Esophagus squamous epithelium (tissue), 5 donors: ENCODE data around the gene STRBP. TPM values are rescaled to one million over a fixed set of nuclear protein-coding genes. Genes with fewer than 3 reads are reported as not detected.

Experiments
- DNase-seq: peaks from one replicate; lab custom pipeline; 2025; lab: John Stamatoyannopoulos, UW
- H3K27ac ChIP-seq, 4 donors: fragments of 200-600 bp; sonication (generic); one replicate each; pipeline ENCODE4 v1.5.1; 2016 to 2019; ENCODE audit warnings: mild to moderate bottlenecking in 1 of 4
- H3K27me3 ChIP-seq, 4 donors: fragments of 200-600 bp; sonication (generic); 1 replicate in 3 of 4; 2 replicates in 1 of 4; pipeline versions ENCODE4 v1.5.1 to v1.6.0; 2017 to 2021; ENCODE audit warnings: antibody characterized with exemption in 1 of 4
- H3K36me3 ChIP-seq, 3 donors: fragments of 200-600 bp; sonication (generic); one replicate each; pipeline ENCODE4 v1.5.1; 2016 to 2019
- H3K4me1 ChIP-seq, 3 donors: fragments of 200-600 bp; sonication (generic); one replicate each; pipeline ENCODE4 v1.5.1; 2017 to 2019
- H3K4me3 ChIP-seq, 4 donors: fragments of 200-600 bp; sonication (generic); 1 replicate in 3 of 4; 2 replicates in 1 of 4; pipeline ENCODE4 v1.5.1; 2016 to 2019; ENCODE audit warnings: mild to moderate bottlenecking in 2 of 4, moderate library complexity in 1 of 4
- H3K9me3 ChIP-seq, 3 donors: fragments of 200-600 bp; sonication (generic); one replicate each; pipeline ENCODE4 v1.5.1; 2016 to 2019
- POLR2A ChIP-seq, 4 donors: fragments of 450-650 bp; IDR thresholded peaks; one replicate each; pipeline ENCODE4 v1.6.1; 2017; ENCODE audit warnings: antibody characterized with exemption in 4 of 4, mild to moderate bottlenecking in 4 of 4, moderate library complexity in 3 of 4
- WGBS, 2 donors: methylation state at CpG; one replicate each; pipeline ENCODE4 v1.1.5; 2018; 5-methylcytosine and 5-hydroxymethylcytosine counted together
- intact Hi-C: fragments of 100-400 bp; cut with DNase I; formaldehyde crosslinking; loops from one replicate; pipeline ENCODE4 v1.15.0; 2022
- total RNA-seq, 4 donors: library from RNA; depleted of rRNA; stranded (reverse); fragments of >200 nt; gene quantifications; one replicate each; pipeline ENCODE4 v1.1.0, GENCODE V29; 2016
- TF ChIP-seq, protein P1 (sequence below), 6 experiments: fragments of 450-650 bp in 4 of 6; fragments of 200-600 bp in 2 of 6; sonication (generic) in 2 of 6; IDR thresholded peaks; one replicate each; pipeline ENCODE4 v1.5.1; 2016 to 2019; ENCODE audit warnings: antibody characterized with exemption in 6 of 6, mild to moderate bottlenecking in 4 of 6, moderate library complexity in 4 of 6
- donor health status: DM: yes; HTN: yes; CAD: no.

Gene STRBP
- total RNA-seq, 4 donors from 2014 or later: 22.7 to 26.1 (median 23.6) TPM

DNA sequence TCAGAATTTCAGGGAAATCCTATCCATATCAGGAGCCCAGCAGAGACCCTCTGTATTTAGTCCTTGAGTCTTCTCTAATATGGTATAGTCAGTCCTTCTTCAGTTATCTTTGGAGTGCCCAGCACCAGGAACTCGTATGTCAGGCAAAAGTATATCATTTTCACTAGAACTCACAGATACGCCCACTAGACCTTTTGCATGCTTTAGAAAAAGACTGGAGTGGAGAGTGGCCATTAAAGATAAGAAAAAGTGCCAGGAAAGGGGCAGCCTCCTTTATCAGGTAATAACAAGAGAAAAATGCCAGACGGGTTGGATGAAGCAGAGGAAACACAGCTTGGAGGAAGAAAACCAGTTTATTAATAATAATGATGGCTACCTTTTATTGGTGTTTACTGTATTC is 171.4 kb downstream of the STRBP start:
- peaks cover 7 to 99% (median 16%) of the 10 kb centered on the region in 3 donors for H3K36me3 ChIP-seq
- peaks cover 0 to 7% (median 0%) of the 10 kb centered on the region in 3 donors for H3K4me1 ChIP-seq
- 80 to 90% methylated on average over 2 to 3 of the region's 3 CpGs for WGBS, 2 donors
- no peak overlapping the region for H3K4me3 ChIP-seq
- intact Hi-C loops: no loop called here
- TF ChIP-seq, protein P1, sequence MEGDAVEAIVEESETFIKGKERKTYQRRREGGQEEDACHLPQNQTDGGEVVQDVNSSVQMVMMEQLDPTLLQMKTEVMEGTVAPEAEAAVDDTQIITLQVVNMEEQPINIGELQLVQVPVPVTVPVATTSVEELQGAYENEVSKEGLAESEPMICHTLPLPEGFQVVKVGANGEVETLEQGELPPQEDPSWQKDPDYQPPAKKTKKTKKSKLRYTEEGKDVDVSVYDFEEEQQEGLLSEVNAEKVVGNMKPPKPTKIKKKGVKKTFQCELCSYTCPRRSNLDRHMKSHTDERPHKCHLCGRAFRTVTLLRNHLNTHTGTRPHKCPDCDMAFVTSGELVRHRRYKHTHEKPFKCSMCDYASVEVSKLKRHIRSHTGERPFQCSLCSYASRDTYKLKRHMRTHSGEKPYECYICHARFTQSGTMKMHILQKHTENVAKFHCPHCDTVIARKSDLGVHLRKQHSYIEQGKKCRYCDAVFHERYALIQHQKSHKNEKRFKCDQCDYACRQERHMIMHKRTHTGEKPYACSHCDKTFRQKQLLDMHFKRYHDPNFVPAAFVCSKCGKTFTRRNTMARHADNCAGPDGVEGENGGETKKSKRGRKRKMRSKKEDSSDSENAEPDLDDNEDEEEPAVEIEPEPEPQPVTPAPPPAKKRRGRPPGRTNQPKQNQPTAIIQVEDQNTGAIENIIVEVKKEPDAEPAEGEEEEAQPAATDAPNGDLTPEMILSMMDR (IDR thresholded peaks at IDR 0.05): no peak
- no peak for TF ChIP-seq POLR2A (IDR thresholded peaks at IDR 0.05)
- no peaks in the 10 kb centered on the region for H3K27me3 ChIP-seq
- no peak for DNase-seq
- no peaks in the 10 kb centered on the region for H3K9me3 ChIP-seq
- no peak overlapping the region for H3K27ac ChIP-seq

DNA sequence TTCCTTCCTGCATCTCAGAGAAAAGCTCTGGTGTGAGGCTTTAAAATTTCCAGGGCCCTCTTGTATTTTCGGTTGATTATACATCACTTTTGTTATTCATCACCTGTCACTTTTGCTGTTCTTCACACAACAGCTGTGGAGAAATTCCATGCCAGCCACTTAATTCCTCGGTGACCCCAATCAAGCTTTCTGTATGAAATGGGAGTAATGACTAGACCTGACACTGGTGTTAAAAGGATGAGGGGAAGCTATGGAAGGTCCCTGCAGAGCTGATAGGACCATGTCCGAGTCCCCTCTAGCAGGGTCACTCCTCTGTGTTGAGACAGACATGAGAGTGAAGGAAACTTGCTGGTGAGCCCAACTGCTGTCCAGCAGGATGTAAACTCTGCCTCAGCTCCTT is 175.2 kb downstream of the STRBP start:
- H3K9me3 ChIP-seq: no peaks in the 10 kb centered on the region
- no peak overlapping the region for H3K27ac ChIP-seq
- 53 to 56% methylated on average over 2 to 3 of the region's 3 CpGs for WGBS, 2 donors
- TF ChIP-seq, protein P1 (IDR thresholded peaks at IDR 0.05): no peak
- TF ChIP-seq POLR2A (IDR thresholded peaks at IDR 0.05): no peak
- no peak for DNase-seq
- H3K36me3 ChIP-seq: peaks cover 3 to 98% (median 9%) of the 10 kb centered on the region in 3 donors
- intact Hi-C loops: no loop called here
- no peaks in the 10 kb centered on the region for H3K27me3 ChIP-seq
- peaks cover 0 to 12% (median 0%) of the 10 kb centered on the region in 3 donors for H3K4me1 ChIP-seq
- no peak overlapping the region for H3K4me3 ChIP-seq

- H3K9me3 ChIP-seq: no peaks in the 10 kb centered on the region
- no peak for DNase-seq
- peaks cover 0 to 12% (median 0%) of the 10 kb centered on the region in 3 donors for H3K4me1 ChIP-seq
- no peak overlapping the region for H3K4me3 ChIP-seq
- TF ChIP-seq, protein P1 (IDR thresholded peaks at IDR 0.05): no peak
- no peak for TF ChIP-seq POLR2A (IDR thresholded peaks at IDR 0.05)
- H3K27ac ChIP-seq: no peak overlapping the region
- no peaks in the 10 kb centered on the region for H3K27me3 ChIP-seq
- WGBS, 2 donors: 73 to 89% methylated on average over 2 of the region's 2 CpGs
- intact Hi-C loops: no loop called here
- peaks cover 0 to 98% (median 4%) of the 10 kb centered on the region in 3 donors for H3K36me3 ChIP-seq
These were observed 176.9 kb downstream of the STRBP start for GRCh38 chr9:123091459-123091858.

GRCh38 chr9:123090956-123091355 is 177.4 kb downstream of the STRBP start:
- TF ChIP-seq, protein P1 (IDR thresholded peaks at IDR 0.05): no peak
- TF ChIP-seq POLR2A (IDR thresholded peaks at IDR 0.05): no peak
- H3K36me3 ChIP-seq: peaks cover 0 to 98% (median 4%) of the 10 kb centered on the region in 3 donors
- no peaks in the 10 kb centered on the region for H3K27me3 ChIP-seq
- H3K4me3 ChIP-seq: no peak overlapping the region
- no peak for DNase-seq
- 76 to 85% methylated on average over 2 of the region's 2 CpGs for WGBS, 2 donors
- H3K27ac ChIP-seq: no peak overlapping the region
- peaks cover 0 to 17% (median 0%) of the 10 kb centered on the region in 3 donors for H3K4me1 ChIP-seq
- no peaks in the 10 kb centered on the region for H3K9me3 ChIP-seq
- intact Hi-C loops: no loop called here

- whole genome bisulfite sequencing, 2 donors: 80 to 84% methylated on average over 8 of the region's 8 CpGs
- no peak for DNase-seq
- no peak overlapping the region for H3K4me3 ChIP-seq
- H3K27ac ChIP-seq: no peak overlapping the region
- H3K36me3 ChIP-seq: peaks cover 0 to 98% (median 4%) of the 10 kb centered on the region in 3 donors
- no peaks in the 10 kb centered on the region for H3K9me3 ChIP-seq
- intact Hi-C loops: no loop called here
- H3K4me1 ChIP-seq: peaks cover 0 to 23% (median 0%) of the 10 kb centered on the region in 3 donors
- no peak for TF ChIP-seq POLR2A (IDR thresholded peaks at IDR 0.05)
- TF ChIP-seq, protein P1 (IDR thresholded peaks at IDR 0.05): no peak
- H3K27me3 ChIP-seq: no peaks in the 10 kb centered on the region
These were observed 178.0 kb downstream of the STRBP start for GRCh38 chr9:123090198-123090896.
